Cardiac muscle cell (in vitro differentiated cells and primary cell): ENCODE results near the gene PDYN. TPM values are rescaled to one million over a fixed set of nuclear protein-coding genes. Genes with fewer than 3 reads are reported as not detected.

Experiments used
- DNase-seq, 2 donors: peaks; one replicate each; pipeline versions ENCODE4 v3.0.0 to v3.0.0-alpha.2; 2010 to 2017; ENCODE audit warnings: low read depth in 1 of 2, low spot score in 1 of 2
- H3K27ac ChIP-seq: fragments of 200-600 bp; sonication (generic); 2 replicates; pipeline ENCODE4 v1.5.1; 2016
- H3K27me3 ChIP-seq: fragments of 200-600 bp; sonication (generic); 2 replicates; pipeline ENCODE4 v1.6.0; 2016; ENCODE audit warnings: control low read depth
- H3K36me3 ChIP-seq: fragments of 200-600 bp; sonication (generic); 2 replicates; pipeline ENCODE4 v1.5.1; 2016; ENCODE audit warnings: control low read depth
- H3K4me1 ChIP-seq: fragments of 200-600 bp; sonication (generic); 2 replicates; pipeline ENCODE4 v1.8.1; 2017; ENCODE audit warnings: low read depth, mild to moderate bottlenecking, mixed run types
- H3K4me3 ChIP-seq: fragments of 200-600 bp; sonication (generic); 2 replicates; pipeline ENCODE4 v1.5.1; 2016; ENCODE audit warnings: mild to moderate bottlenecking
- H3K9me3 ChIP-seq: fragments of 200-600 bp; sonication (generic); 2 replicates; pipeline ENCODE4 v1.5.1; 2017; ENCODE audit warnings: low read depth, mild to moderate bottlenecking, control low read depth
- polyA plus RNA-seq: library from polyadenylated mRNA; unstranded; fragments of >200 nt; fragmentation: Nextera tagmentation; extraction: Ambion mirVana; gene quantifications from 2 replicates; pipeline ENCODE4 v1.2.1, GENCODE V29; 2016
- total RNA-seq: library from RNA; depleted of rRNA; stranded (reverse); fragments of >200 nt; gene quantifications from 2 replicates; pipeline ENCODE4 v1.2.3, GENCODE V29; 2016
- TF ChIP-seq, protein P1 (sequence below): IDR thresholded peaks from 2 replicates; pipeline ENCODE4 v1.5.1; 2012; ENCODE audit warnings: low read depth, mild to moderate bottlenecking, low read length

PDYN gene
- total and polyA plus RNA-seq, 2 experiments from 2014 or later, result 0.33 to 1.2 TPM

DNA sequence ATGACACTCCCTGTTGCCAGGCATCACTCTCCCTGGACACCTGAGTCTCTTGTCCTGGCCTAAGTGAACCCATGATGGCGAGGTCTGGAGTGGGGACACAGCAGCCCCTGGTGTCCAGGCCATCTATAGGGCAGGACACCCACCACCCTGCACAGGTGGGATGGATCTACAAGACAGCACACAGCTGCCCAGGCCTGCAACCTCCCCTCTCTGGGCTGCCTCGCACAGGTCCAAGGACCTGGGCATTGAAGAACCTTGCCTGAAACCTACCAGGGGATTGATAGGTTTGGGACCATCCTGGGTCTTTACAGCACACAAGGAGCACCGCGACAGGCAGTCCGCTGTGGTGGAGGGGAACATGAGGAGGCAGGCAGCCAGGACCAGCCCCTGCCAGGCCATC is 11.2 kb downstream of the PDYN start:
- no peaks in the 10 kb centered on the region for H3K36me3 ChIP-seq
- H3K27me3 ChIP-seq, result peaks cover 96% of the 10 kb centered on the region
- TF ChIP-seq, protein P1, sequence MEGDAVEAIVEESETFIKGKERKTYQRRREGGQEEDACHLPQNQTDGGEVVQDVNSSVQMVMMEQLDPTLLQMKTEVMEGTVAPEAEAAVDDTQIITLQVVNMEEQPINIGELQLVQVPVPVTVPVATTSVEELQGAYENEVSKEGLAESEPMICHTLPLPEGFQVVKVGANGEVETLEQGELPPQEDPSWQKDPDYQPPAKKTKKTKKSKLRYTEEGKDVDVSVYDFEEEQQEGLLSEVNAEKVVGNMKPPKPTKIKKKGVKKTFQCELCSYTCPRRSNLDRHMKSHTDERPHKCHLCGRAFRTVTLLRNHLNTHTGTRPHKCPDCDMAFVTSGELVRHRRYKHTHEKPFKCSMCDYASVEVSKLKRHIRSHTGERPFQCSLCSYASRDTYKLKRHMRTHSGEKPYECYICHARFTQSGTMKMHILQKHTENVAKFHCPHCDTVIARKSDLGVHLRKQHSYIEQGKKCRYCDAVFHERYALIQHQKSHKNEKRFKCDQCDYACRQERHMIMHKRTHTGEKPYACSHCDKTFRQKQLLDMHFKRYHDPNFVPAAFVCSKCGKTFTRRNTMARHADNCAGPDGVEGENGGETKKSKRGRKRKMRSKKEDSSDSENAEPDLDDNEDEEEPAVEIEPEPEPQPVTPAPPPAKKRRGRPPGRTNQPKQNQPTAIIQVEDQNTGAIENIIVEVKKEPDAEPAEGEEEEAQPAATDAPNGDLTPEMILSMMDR, result no peak
- no peak for DNase-seq
- H3K4me3 ChIP-seq, result no peak overlapping the region
- H3K4me1 ChIP-seq, result no peaks in the 10 kb centered on the region
- no peaks in the 10 kb centered on the region for H3K9me3 ChIP-seq
- H3K27ac ChIP-seq, result no peak overlapping the region

DNA sequence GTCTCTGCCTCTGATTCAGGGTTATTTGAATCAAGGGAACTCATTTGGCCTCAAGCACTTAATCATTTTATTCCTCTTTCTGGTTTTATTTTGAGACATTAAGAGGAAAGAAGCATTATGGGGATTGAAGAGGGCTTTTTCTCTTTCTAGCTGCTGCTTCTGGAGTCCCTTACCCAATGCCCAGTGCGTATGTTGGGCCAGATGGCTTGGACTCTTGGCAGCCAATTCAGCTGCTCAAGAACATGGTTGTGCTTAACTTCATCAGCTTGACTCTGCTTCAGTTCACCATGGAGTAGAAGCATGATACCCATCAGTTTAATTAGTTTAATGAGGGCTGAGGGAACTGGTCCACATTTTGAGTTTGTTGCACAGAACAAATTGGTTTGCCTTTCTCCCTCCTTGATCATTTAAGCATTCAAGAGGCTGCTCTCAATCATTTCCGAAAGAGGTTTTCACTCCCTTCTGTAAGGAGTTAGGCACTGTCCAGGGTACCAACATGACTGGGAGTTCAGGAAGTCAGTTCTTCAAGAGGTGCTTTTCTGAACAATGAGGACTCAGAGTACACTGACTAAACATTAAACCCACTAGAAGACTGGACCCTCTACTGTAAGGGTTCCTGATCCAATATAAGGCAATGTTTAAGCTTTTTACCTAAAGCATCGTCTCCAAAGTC is 14.6 kb downstream of the PDYN start:
- peak; percentile 6 to 56 for DNase-seq
- TF ChIP-seq, protein P1, result no peak
- H3K27ac ChIP-seq, result no peak overlapping the region

DNA sequence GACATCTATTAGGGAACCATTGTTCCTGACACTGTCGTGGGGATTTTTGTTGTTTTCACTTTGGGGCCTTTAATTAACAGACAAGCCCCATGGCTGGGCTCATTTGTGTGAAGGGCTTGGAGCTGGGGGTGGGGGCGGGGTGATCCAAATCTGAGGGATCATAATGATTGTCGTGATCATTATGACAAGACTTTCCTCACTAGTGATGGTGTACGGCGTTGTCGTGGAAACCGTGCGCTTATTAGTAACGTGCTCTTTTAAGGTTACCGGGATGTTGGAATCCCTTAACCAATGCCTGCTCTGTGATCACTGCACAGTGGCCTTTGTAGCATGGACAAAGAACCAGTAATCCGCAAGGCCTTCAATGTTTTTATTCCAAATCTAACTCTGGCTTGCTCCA is 18.6 kb downstream of the PDYN start:
- Histone ChIP-seq H3K9me3 (no peaks in the 10 kb centered on the region), H3K4me1 (no peaks in the 10 kb centered on the region), H3K4me3 (no peak overlapping the region), H3K27me3 (peaks cover 98% of the 10 kb centered on the region), H3K36me3 (no peaks in the 10 kb centered on the region), H3K27ac (no peak overlapping the region)
- no peak for DNase-seq
- TF ChIP-seq, protein P1, result no peak

More for the DNA sequence above, 14.6 kb downstream of the PDYN start:
- Histone ChIP-seq H3K4me3 (no peak overlapping the region), H3K9me3 (no peaks in the 10 kb centered on the region), H3K4me1 (no peaks in the 10 kb centered on the region), H3K27me3 (peaks cover 97% of the 10 kb centered on the region), H3K36me3 (no peaks in the 10 kb centered on the region)

DNA sequence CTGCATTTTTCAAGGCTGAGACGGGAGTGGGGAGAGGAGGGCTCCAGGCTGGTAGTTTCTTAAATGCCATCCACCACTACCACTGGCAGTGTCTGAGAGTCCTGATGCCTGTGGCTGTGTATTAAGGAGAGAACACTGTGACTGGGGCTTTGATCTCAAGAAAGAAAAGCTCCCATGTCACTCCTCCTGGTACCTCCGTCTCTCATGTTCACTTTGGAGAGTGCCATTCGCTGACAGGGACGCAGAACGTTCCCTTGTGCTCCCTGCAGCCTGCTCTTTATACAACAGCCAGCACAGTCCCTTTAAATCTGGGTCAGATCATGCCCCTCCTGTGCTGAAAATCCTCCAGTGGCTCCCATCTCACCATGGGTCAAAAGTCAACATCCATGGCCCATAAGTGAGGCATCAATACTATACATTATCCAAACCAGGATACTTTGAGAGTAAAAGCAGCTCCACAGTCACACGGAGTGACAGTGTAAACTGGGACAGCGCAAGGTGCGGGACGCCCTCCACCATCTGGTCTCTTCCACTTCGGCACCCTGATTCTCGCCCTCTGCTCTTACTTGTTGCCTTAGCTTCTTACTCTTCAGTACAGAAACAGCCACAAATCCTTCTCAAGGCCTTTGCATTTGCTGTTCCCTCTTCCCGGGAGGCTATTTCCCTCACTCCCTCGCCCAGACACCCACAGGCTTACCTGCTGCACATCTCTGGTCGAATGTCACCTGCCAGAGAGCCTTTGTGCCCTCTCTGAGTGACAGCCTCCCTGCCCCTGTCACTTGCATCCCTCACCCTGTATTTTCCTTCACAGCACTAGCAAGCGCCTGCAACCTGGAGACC is 20.0 kb downstream of the PDYN start:
- Histone ChIP-seq H3K27ac (no peak overlapping the region), H3K4me1 (no peaks in the 10 kb centered on the region), H3K4me3 (no peak overlapping the region), H3K9me3 (no peaks in the 10 kb centered on the region), H3K36me3 (no peaks in the 10 kb centered on the region), H3K27me3 (peaks cover 96% of the 10 kb centered on the region)
- TF ChIP-seq, protein P1, result no peak
- DNase-seq, result no peak

DNA sequence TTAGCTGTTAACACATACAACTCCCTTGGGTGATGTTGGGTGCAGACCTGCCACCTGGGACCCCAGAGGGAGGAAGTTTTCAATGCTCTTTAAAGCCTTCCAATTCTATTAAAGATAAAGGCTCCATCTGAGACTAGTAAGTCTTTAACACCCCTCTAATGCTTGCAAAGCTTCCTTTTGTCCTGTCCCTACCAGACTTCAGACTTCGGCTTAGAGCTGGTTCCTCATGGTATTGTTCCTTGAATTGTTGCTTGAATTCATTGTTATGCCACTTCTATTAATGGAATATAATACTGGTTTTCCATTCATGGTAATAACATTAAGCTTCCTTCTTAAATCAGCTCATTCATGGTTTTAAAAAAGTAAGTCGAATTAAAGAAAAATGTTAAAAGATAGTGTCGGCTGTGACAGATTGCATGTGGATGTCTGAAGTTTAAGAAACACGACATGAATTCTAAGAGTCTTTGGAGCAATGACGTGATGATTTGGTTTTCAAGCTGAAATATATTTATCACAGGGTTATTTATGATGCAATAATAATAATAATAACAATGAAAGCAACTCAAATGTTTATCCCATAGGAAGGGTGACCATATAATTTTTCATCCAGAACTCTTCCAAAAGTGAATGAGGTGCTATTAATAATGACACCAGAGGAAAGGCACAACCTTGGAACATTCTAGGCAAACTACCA is 21.8 kb downstream of the PDYN start:
- H3K27ac ChIP-seq, result no peak overlapping the region
- TF ChIP-seq, protein P1, result no peak
- H3K4me3 ChIP-seq, result no peak overlapping the region
- no peak for DNase-seq
- peaks cover 96% of the 10 kb centered on the region for H3K27me3 ChIP-seq
- no peaks in the 10 kb centered on the region for H3K36me3 ChIP-seq
- no peaks in the 10 kb centered on the region for H3K4me1 ChIP-seq
- H3K9me3 ChIP-seq, result no peaks in the 10 kb centered on the region
